HepG2 (cell line): ENCODE measurements around the gene SLC8A2. TPM values are rescaled to one million over a fixed set of nuclear protein-coding genes. Genes with fewer than 3 reads are reported as not detected.

Source experiments
- ATAC-seq: fragments of 200-7000 bp; cut with Tn5 transposase; 3 replicates; pipeline ENCODE4 v1.9.1; 2020; ENCODE audit warnings: mild to moderate bottlenecking, moderate library complexity
- BruUV-seq: library from RNA; stranded (reverse); fragments of 400-500 nt; replicated peaks from 2 replicates; lab custom pipeline; 2021; lab: Mats Ljungman, UMichigan
- CTCF ChIA-PET: fragments of 300-600 bp; formaldehyde crosslinking; extraction: SDS; loops from one replicate; lab custom pipeline; 2021; ENCODE audit warnings: low total read pairs, inconsistent platforms, low intra/inter-chr PET ratio; lab: Yijun Ruan, JAX
- POLR2A ChIA-PET: fragments of 350-600 bp; sonication (Branson Sonifier 250); formaldehyde crosslinking; loops from one replicate; lab custom pipeline; 2020; ENCODE audit warnings: antibody characterized with exemption, inconsistent platforms; lab: Yijun Ruan, JAX
- DNase-seq: peaks from one replicate; pipeline ENCODE4 v3.0.0-alpha.2; 2015; ENCODE audit warnings: low spot score
- FAIRE-seq: peaks from 3 replicates; lab custom pipeline; 2011; peaks lifted over from hg19 to GRCh38; lab: Jason Lieb, UNC
- H2AFZ ChIP-seq: one replicate; pipeline ENCODE4 v1.6.1; 2011; ENCODE audit warnings: low read length, inconsistent platforms
- H3K27ac ChIP-seq: fragments of 300-600 bp; 3 replicates; pipeline ENCODE4 v1.8.0; 2011; ENCODE audit warnings: mixed run types, mild to moderate bottlenecking, mixed read lengths, low read length, inconsistent platforms; ENCODE audit not compliant: insufficient read depth; ENCODE audit errors: extremely low read length
- H3K27me3 ChIP-seq, 2 experiments: fragments of 200-600 bp in 1 of 2; 2 replicates in 1 of 2; 3 replicates in 1 of 2; pipeline versions ENCODE4 v1.6.0 to v1.8.0; 2011; ENCODE audit warnings: low read length in 2 of 2, mild to moderate bottlenecking in 2 of 2, moderate library complexity in 2 of 2, inconsistent platforms in 1 of 2; ENCODE audit not compliant: insufficient read depth in 2 of 2, control insufficient read depth in 1 of 2
- H3K36me3 ChIP-seq, 2 experiments: fragments of 200-600 bp in 1 of 2; replicated peaks in 1 of 2; 2 replicates in 1 of 2; 3 replicates in 1 of 2; pipeline versions ENCODE4 v1.5.1 to v1.8.0; 2011; ENCODE audit warnings: low read length in 2 of 2, inconsistent platforms in 1 of 2; ENCODE audit not compliant: insufficient read depth in 2 of 2, control insufficient read depth in 1 of 2
- H3K4me1 ChIP-seq: 2 replicates; pipeline ENCODE4 v1.5.1; 2012; ENCODE audit warnings: low read length, inconsistent platforms; ENCODE audit not compliant: insufficient read depth
- H3K4me2 ChIP-seq: 2 replicates; pipeline ENCODE4 v1.6.0; 2011; ENCODE audit warnings: low read depth, low read length, inconsistent platforms
- H3K4me3 ChIP-seq, 3 experiments: fragments of 200-600 bp in 1 of 3; sonication (generic), shearing (Covaris generic) in 1 of 3; replicated peaks in 1 of 3; 2 replicates each; pipeline ENCODE4 v1.5.1; 2011 to 2016; ENCODE audit warnings: low read length in 3 of 3, inconsistent platforms in 2 of 3, low read depth in 2 of 3, mild to moderate bottlenecking in 2 of 3, control low read depth in 1 of 3, mixed read lengths in 1 of 3; ENCODE audit not compliant: insufficient read depth in 1 of 3
- H3K79me2 ChIP-seq: one replicate; pipeline ENCODE4 v1.6.1; 2011; ENCODE audit warnings: low read length, inconsistent platforms; ENCODE audit not compliant: insufficient read depth
- H3K9ac ChIP-seq: 2 replicates; pipeline ENCODE4 v1.6.0; 2011; ENCODE audit warnings: mild to moderate bottlenecking, low read depth, low read length, inconsistent platforms; ENCODE audit not compliant: insufficient read depth
- H3K9me3 ChIP-seq: 2 replicates; pipeline ENCODE4 v1.5.1; 2012; ENCODE audit warnings: mild to moderate bottlenecking, low read length
- H4K20me1 ChIP-seq: 2 replicates; pipeline ENCODE4 v1.6.0; 2011; ENCODE audit warnings: inconsistent platforms, mild to moderate bottlenecking, low read length, moderate library complexity; ENCODE audit not compliant: insufficient read depth
- HOXA3 ChIP-seq: sonication (generic); formaldehyde crosslinking; IDR thresholded peaks from 2 replicates; pipeline ENCODE4 v1.5.0; 2020; ENCODE audit warnings: missing genetic modification reagents
- SP4 ChIP-seq: sonication (generic); formaldehyde crosslinking; IDR thresholded peaks from 2 replicates; pipeline ENCODE4 v1.8.1; 2023; ENCODE audit warnings: mild to moderate bottlenecking, missing genetic modification reagents
- ZFP36 ChIP-seq: fragments of 150-350 bp; IDR thresholded peaks from 2 replicates; pipeline ENCODE4 v1.6.1; 2018; ENCODE audit warnings: borderline replicate concordance, low read length, low read depth; ENCODE audit not compliant: partially characterized antibody
- ZNF136 ChIP-seq: sonication (generic); formaldehyde crosslinking; IDR thresholded peaks from 2 replicates; pipeline ENCODE4 v1.8.1; 2022; ENCODE audit warnings: low read depth, mild to moderate bottlenecking, moderate library complexity, missing genetic modification reagents
- ZNF224 ChIP-seq: sonication (generic); formaldehyde crosslinking; IDR thresholded peaks from 2 replicates; pipeline ENCODE4 v1.5.0; 2020; ENCODE audit warnings: mild to moderate bottlenecking, missing genetic modification reagents
- ZNF670 ChIP-seq: sonication (generic); formaldehyde crosslinking; IDR thresholded peaks from 2 replicates; pipeline ENCODE4 v1.8.0; 2022; ENCODE audit warnings: mild to moderate bottlenecking, missing genetic modification reagents, borderline replicate concordance
- ZNF687 ChIP-seq: sonication (generic); formaldehyde crosslinking; IDR thresholded peaks from 2 replicates; pipeline ENCODE4 v1.5.1; 2020; ENCODE audit warnings: mild to moderate bottlenecking, missing genetic modification reagents, moderate library complexity
- WGBS: methylation state at CpG from one replicate; pipeline ENCODE4 v1.1.6; 2017; ENCODE audit warnings: low lambda C conversion rate; 5-methylcytosine and 5-hydroxymethylcytosine counted together
- in situ Hi-C: cut with HindIII; loops from 2 replicates; pipeline ENCODE4 v1.10.0; 2017; ENCODE audit warnings: low pct_unique_long_range_greater_than_20kb; ENCODE audit not compliant: extremely low pct_ligation_motif_present
- intact Hi-C: fragments of 100-400 bp; cut with micrococcal nuclease; formaldehyde crosslinking; loops from one replicate; pipeline ENCODE4 v1.10.0; 2022; ENCODE audit not compliant: unreplicated experiment
- polyA plus RNA-seq, 8 experiments: library from polyadenylated mRNA; depleted of rRNA in 3 of 8; stranded (reverse) in 7 of 8; unstranded in 1 of 8; fragments of >200 nt; fragmentation: Illumina TruSeq in 4 of 8; extraction: Trizol in 4 of 8; gene quantifications; 2 replicates each; pipeline versions ENCODE4 v1.2.1 to v1.2.3, GENCODE V29; 2011 to 2016; ENCODE audit warnings: low read depth in 4 of 8, missing spikeins in 1 of 8, mixed read lengths in 1 of 8; ENCODE audit not compliant: insufficient read depth in 1 of 8
- total RNA-seq, 5 experiments: library from RNA; depleted of rRNA; stranded (reverse); fragments of >200 nt; fragmentation: Illumina TruSeq; extraction: Trizol; gene quantifications; 2 replicates each; pipeline ENCODE4 v1.2.3, GENCODE V29; 2016; ENCODE audit warnings: low read depth in 1 of 5
- TF ChIP-seq, protein P1 (sequence below): sonication (generic); IDR thresholded peaks from 2 replicates; pipeline ENCODE4 v1.6.1; 2016; ENCODE audit warnings: low read depth, borderline replicate concordance

SLC8A2 gene
- total and polyA plus RNA-seq, 2 of the 13 experiments (the other 11 are each of a cell fraction or from before 2014, with no cell fraction given) = 0.02 TPM; not detected in 1

- BruUV-seq = no TSS peak
- no peaks in the 10 kb centered on the region for H3K9me3 ChIP-seq
- ChIA-PET CTCF (no interaction called here), POLR2A (no interaction called here)
- H3K36me3 ChIP-seq = no peaks in the 10 kb centered on the region
- DNase-seq (no peak), FAIRE-seq (no peak), ATAC-seq (no peak)
- TF ChIP-seq ZNF670 (CRISPR knock-in tag) (no peak), ZFP36 (peak; percentile 85), ZNF136 (CRISPR knock-in tag) (no peak), ZNF224 (CRISPR knock-in tag) (no peak)
- no peak overlapping the region for H3K27ac ChIP-seq
- no peak overlapping the region for H3K4me2 ChIP-seq
- H2AFZ ChIP-seq = no peak overlapping the region
- in situ Hi-C loops (no loop called here), intact Hi-C loops (no loop called here)
- H3K4me3 ChIP-seq = no peak overlapping the region
- H3K27me3 ChIP-seq = peaks cover 0 to 28% of the 10 kb centered on the region in 2 experiments
- H3K4me1 ChIP-seq = peaks cover 18% of the 10 kb centered on the region; the same call in 1 of the 2 replicates
- no peaks in the 10 kb centered on the region for H3K79me2 ChIP-seq
- no peaks in the 10 kb centered on the region for H4K20me1 ChIP-seq
- H3K9ac ChIP-seq = no peak overlapping the region
- 33% methylated on average over 8 of the region's 9 CpGs for WGBS
These were observed 23.3 kb downstream of the SLC8A2 start for GRCh38 chr19:47448360-47448727.

- ChIA-PET CTCF (no interaction called here), POLR2A (interaction anchor here (1.2 kb wide), 1 partner anchor 73 kb away, joined by 3 read pairs; no protein-coding TSS in a partner anchor)
- FAIRE-seq = no peak
- in situ Hi-C loops (no loop called here), intact Hi-C loops (no loop called here)
- H3K36me3 ChIP-seq = no peaks in the 10 kb centered on the region
- peak; percentile 51 for ATAC-seq
- no peaks in the 10 kb centered on the region for H3K9me3 ChIP-seq
- H3K27me3 ChIP-seq = peaks cover 0 to 28% of the 10 kb centered on the region in 2 experiments
- peak overlapping the region in 1 of 3 experiments; percentile 57; a peak in 1 of 6 replicates for H3K4me3 ChIP-seq
- no peak overlapping the region for H3K9ac ChIP-seq
- WGBS = 72% methylated on average over 65 of the region's 95 CpGs
- H3K4me1 ChIP-seq = peaks cover 18% of the 10 kb centered on the region; the same call in 1 of the 2 replicates
- no peak overlapping the region for H3K27ac ChIP-seq
- no peaks in the 10 kb centered on the region for H4K20me1 ChIP-seq
- peak; percentile 31 for DNase-seq
- no TSS peak for BruUV-seq
- H2AFZ ChIP-seq = no peak overlapping the region
- peak overlapping the region; percentile 63; the same call in 1 of the 2 replicates for H3K4me2 ChIP-seq
- H3K79me2 ChIP-seq = no peaks in the 10 kb centered on the region
- TF ChIP-seq, protein P1, sequence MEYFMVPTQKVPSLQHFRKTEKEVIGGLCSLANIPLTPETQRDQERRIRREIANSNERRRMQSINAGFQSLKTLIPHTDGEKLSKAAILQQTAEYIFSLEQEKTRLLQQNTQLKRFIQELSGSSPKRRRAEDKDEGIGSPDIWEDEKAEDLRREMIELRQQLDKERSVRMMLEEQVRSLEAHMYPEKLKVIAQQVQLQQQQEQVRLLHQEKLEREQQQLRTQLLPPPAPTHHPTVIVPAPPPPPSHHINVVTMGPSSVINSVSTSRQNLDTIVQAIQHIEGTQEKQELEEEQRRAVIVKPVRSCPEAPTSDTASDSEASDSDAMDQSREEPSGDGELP = peak; percentile 38; the same call in 1 of the 2 replicates
- TF ChIP-seq HOXA3 (CRISPR knock-in tag) (peak; percentile 54; the same call in 1 of the 2 replicates), ZNF687 (CRISPR knock-in tag) (peak; percentile 18; the same call in 1 of the 2 replicates), SP4 (CRISPR knock-in tag) (0 out of 2 replicates have a peak, but pooled peaks have one; percentile 23)
These were observed 24.0 kb downstream of the SLC8A2 start for GRCh38 chr19:47447470-47448359.
